Panc1 (cell line): ENCODE results near the gene RSPH6A. TPM values are rescaled to one million over a fixed set of nuclear protein-coding genes. Genes with fewer than 3 reads are reported as not detected.

Experiments
- ATAC-seq: fragments of 200-7000 bp; cut with Tn5 transposase; 2 replicates; pipeline ENCODE4 v1.9.1; 2020; ENCODE audit warnings: mild to moderate bottlenecking, moderate library complexity
- BruUV-seq: library from RNA; stranded (reverse); fragments of 400-500 nt; replicated peaks from 2 replicates; lab custom pipeline; 2021; lab: Mats Ljungman, UMichigan
- CTCF ChIA-PET: fragments of 300-600 bp; sonication (Branson Sonifier 250); formaldehyde crosslinking; loops from one replicate; lab custom pipeline; 2022; ENCODE audit warnings: antibody characterized with exemption; lab: Charles Lee
- POLR2A ChIA-PET: fragments of 300-600 bp; sonication (Branson Sonifier 250); formaldehyde crosslinking; loops from one replicate; lab custom pipeline; 2022; ENCODE audit warnings: antibody characterized with exemption; lab: Charles Lee
- DNase-seq: peaks from one replicate; pipeline ENCODE4 v3.0.0-alpha.2; 2010; ENCODE audit warnings: low read depth, low spot score
- H3K27ac ChIP-seq: 2 replicates; pipeline ENCODE4 v1.5.1; 2011; ENCODE audit warnings: mild to moderate bottlenecking, low read length, inconsistent platforms
- H3K27me3 ChIP-seq: fragments of 200-500 bp; sonication (Bioruptor generic); 2 replicates; pipeline ENCODE4 v1.6.0; 2014; ENCODE audit warnings: low read length, inconsistent platforms; ENCODE audit not compliant: control insufficient read depth, insufficient read depth
- H3K36me3 ChIP-seq: fragments of 200-500 bp; sonication (Bioruptor generic); 2 replicates; pipeline ENCODE4 v1.5.1; 2014; ENCODE audit warnings: inconsistent platforms, mild to moderate bottlenecking, low read length, moderate library complexity; ENCODE audit not compliant: control insufficient read depth, insufficient read depth
- H3K4me1 ChIP-seq: 2 replicates; pipeline ENCODE4 v1.5.1; 2011; ENCODE audit warnings: inconsistent platforms, mild to moderate bottlenecking, low read length, moderate library complexity; ENCODE audit not compliant: control insufficient read depth, insufficient read depth
- H3K4me3 ChIP-seq, 2 experiments: 2 replicates each; pipeline ENCODE4 v1.5.1; 2011 to 2012; ENCODE audit warnings: low read depth in 2 of 2, low read length in 2 of 2, mild to moderate bottlenecking in 2 of 2, inconsistent platforms in 1 of 2, moderate library complexity in 1 of 2
- H3K9me3 ChIP-seq: fragments of 200-500 bp; sonication (Bioruptor generic); 2 replicates; pipeline ENCODE4 v1.5.1; 2014; ENCODE audit warnings: low read depth, mild to moderate bottlenecking, inconsistent platforms, low read length, moderate library complexity; ENCODE audit not compliant: control insufficient read depth, insufficient read depth
- CTCF ChIP-seq: fragments of 450-650 bp; IDR thresholded peaks from 2 replicates; pipeline ENCODE4 v1.5.1; 2017; ENCODE audit warnings: mild to moderate bottlenecking
- POLR2AphosphoS5 ChIP-seq: IDR thresholded peaks from 2 replicates; pipeline ENCODE4 v1.6.1; 2012; ENCODE audit warnings: mild to moderate bottlenecking, low read depth, low read length, moderate library complexity
- REST ChIP-seq, 2 experiments: IDR thresholded peaks; 2 replicates each; pipeline ENCODE4 v1.6.1; 2011 to 2012; ENCODE audit warnings: low read depth in 2 of 2, control low read depth in 1 of 2, low read length in 1 of 2, mild to moderate bottlenecking in 1 of 2, moderate library complexity in 1 of 2; ENCODE audit not compliant: insufficient read depth in 1 of 2
- SIN3A ChIP-seq: IDR thresholded peaks from 2 replicates; pipeline ENCODE4 v1.6.1; 2012; ENCODE audit warnings: low read depth, mild to moderate bottlenecking, low read length, moderate library complexity, borderline replicate concordance; ENCODE audit not compliant: insufficient read depth
- TCF7L2 ChIP-seq: IDR thresholded peaks from 2 replicates; pipeline ENCODE4 v1.6.1; 2011; ENCODE audit warnings: mild to moderate bottlenecking, low read depth, low read length, inconsistent platforms
- in situ Hi-C: cut with HindIII; loops from 2 replicates; pipeline ENCODE4 v1.10.0; 2016; ENCODE audit warnings: low sequenced_read_pairs, low pct_unique_long_range_greater_than_20kb
- intact Hi-C: fragments of 100-400 bp; cut with micrococcal nuclease; formaldehyde crosslinking; loops from one replicate; pipeline ENCODE4 v1.10.0; 2022; ENCODE audit not compliant: unreplicated experiment
- total RNA-seq: library from RNA; stranded (reverse); gene quantifications from one replicate; pipeline ENCODE4 v1.2.1, GENCODE V29; 2021; ENCODE audit not compliant: unreplicated experiment

Gene RSPH6A
- total RNA-seq, 1 experiment from 2014 or later: not detected

GRCh38 chr19:45773384-45773783, 41.7 kb downstream of the RSPH6A start:
- intact Hi-C loops (no loop called here), in situ Hi-C loops (no loop called here)
- H3K36me3 ChIP-seq: no peaks in the 10 kb centered on the region; the same call in 1 of the 2 replicates
- POLR2A ChIA-PET: no interaction called here
- TF ChIP-seq REST (IDR thresholded peaks at IDR 0.05; ENCODE audit: insufficient read depth in 1 of 2, low read depth in 2 of 2, low read length in 1 of 2): no peak
- TF ChIP-seq CTCF: no peak
- TF ChIP-seq POLR2AphosphoS5: no peak
- no peak for TF ChIP-seq TCF7L2
- TF ChIP-seq SIN3A: no peak
- ATAC-seq (no peak), DNase-seq (no peak)
- CTCF ChIA-PET: interaction anchor here (0.8 kb wide), 1 partner anchor 26 kb away, joined by 3 read pairs; no protein-coding TSS in a partner anchor
- TSS peak; percentile 26 for BruUV-seq
- no peak overlapping the region for H3K4me3 ChIP-seq
- no peak overlapping the region for H3K27ac ChIP-seq
- H3K27me3 ChIP-seq: no peaks in the 10 kb centered on the region
- no peaks in the 10 kb centered on the region for H3K9me3 ChIP-seq
- H3K4me1 ChIP-seq: peaks cover 19% of the 10 kb centered on the region

GRCh38 chr19:45772912-45773311, 42.2 kb downstream of the RSPH6A start:
- CTCF ChIA-PET: no interaction called here

More at GRCh38 chr19:45772912-45773311, 42.2 kb downstream of the RSPH6A start:
- in situ Hi-C loops: no loop called here
- intact Hi-C loops: no loop called here
- Histone ChIP-seq H3K27me3 (no peaks in the 10 kb centered on the region), H3K4me3 (no peak overlapping the region), H3K36me3 (no peaks in the 10 kb centered on the region; the same call in 1 of the 2 replicates), H3K4me1 (peaks cover 19% of the 10 kb centered on the region), H3K9me3 (no peaks in the 10 kb centered on the region), H3K27ac (0 out of 2 replicates have a peak overlapping the region, but pooled peaks have one; percentile 54)
- TF ChIP-seq SIN3A (no peak), POLR2AphosphoS5 (peak; percentile 25; the same call in 1 of the 2 replicates), CTCF (no peak)
- POLR2A ChIA-PET: no interaction called here
- BruUV-seq: no TSS peak
- ATAC-seq (no peak), DNase-seq (no peak)
